ENCODE data around the gene SOX15.

The SOX15 gene

DNA sequence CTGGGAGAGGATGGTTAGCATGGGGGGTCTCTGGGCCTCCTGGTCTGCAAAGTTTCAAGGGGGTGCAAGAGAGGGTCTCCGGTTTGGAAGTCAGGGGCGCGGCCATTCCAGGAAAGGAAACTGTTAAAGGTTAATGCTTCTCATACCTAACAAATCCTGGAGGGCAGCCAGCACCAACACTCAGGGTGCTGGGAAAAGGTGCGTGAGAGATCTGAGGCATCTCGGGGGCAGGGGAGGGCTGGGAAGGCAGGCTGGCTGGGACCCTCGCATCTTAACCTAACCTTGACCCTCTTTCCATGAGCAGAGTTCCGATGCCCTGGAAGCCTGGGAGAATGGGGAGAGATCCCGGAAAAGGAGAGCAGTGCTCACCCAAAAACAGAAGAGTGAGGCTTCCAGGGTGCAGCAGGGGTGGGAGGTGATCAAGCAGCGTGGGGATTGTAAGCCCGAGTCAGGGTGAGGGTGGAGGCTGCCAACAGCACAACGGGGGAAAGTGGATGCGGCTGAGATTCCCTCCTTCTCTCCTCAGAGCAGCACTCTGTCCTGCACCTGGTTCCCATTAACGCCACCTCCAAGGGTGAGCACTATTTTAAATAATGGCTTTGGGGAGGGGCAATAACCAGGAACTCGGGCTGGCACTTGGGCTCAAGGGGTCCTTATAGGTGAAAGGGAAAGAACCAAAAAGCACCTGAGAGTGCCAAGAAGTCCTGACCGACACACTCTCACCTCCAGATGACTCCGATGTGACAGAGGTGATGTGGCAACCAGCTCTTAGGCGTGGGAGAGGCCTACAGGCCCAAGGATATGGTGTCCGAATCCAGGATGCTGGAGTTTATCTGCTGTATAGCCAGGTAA lies 30.3 kb downstream of the SOX15 start:
- no peak for DNase-seq (ENCODE audit: low read depth, low spot score)
- H3K27ac ChIP-seq, result peak overlapping the region; percentile 70

DNA sequence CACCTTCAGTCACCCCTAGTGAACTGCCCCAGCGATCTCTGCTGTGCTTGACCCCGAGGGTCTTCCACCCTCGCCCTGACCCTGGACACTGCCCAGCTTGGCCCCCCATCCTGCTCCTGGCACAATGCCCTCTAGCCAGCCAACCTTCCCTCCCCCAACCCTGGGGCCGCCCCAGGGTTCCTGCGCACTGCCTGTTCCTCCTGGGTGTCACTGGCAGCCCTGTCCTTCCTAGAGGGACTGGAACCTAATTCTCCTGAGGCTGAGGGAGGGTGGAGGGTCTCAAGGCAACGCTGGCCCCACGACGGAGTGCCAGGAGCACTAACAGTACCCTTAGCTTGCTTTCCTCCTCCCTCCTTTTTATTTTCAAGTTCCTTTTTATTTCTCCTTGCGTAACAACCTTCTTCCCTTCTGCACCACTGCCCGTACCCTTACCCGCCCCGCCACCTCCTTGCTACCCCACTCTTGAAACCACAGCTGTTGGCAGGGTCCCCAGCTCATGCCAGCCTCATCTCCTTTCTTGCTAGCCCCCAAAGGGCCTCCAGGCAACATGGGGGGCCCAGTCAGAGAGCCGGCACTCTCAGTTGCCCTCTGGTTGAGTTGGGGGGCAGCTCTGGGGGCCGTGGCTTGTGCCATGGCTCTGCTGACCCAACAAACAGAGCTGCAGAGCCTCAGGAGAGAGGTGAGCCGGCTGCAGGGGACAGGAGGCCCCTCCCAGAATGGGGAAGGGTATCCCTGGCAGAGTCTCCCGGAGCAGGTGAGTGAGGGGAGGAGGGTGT lies 31.2 kb downstream of the SOX15 start, which contains the start of gene TNFSF13:
Gene TNFSF13, plus strand, starts transcription at position 207 of the 776 bp plus-strand sequence. Its CDS starts 290 bp downstream, at position 497.
- peak within 1 kb of the TSS; percentile 70 for H3K27ac ChIP-seq
- DNase-seq (ENCODE audit: low read depth, low spot score), result no peak

DNA sequence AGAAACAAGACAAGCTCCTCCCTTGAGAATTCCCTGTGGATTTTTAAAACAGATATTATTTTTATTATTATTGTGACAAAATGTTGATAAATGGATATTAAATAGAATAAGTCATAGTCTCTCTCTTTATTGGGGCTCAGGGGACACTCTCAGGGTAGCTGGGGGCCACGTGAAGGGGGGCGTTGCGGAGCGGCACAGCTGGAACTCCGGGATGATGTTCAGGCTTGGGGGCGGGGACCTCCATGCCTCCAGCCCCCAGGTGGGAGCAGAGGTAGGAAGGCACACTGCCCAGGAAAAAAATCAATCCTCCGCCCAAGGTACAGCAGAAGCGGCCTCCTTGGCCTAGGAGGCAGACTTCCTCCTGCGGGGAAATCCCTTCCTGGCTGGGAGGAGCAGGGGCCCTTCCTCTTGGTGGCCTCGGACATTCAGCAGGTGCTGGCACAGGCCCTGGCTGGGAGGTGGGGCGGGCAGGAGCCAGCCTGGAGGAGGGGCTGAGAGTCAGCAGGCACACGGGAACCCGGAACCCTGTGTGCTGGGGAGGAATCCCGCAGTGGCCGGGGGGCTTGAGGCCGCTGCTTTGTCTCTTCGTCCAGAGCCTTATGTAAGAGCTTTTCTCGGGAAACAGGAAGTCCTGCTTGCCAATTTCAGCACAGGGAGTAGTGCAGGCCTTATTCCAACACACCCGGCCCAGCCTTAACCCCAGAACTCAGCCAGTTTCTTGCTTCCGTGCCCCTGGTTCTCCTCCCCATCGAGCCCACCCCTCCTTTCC lies 31.9 kb downstream of the SOX15 start:
- no peak for DNase-seq (ENCODE audit: low read depth, low spot score)

DNA sequence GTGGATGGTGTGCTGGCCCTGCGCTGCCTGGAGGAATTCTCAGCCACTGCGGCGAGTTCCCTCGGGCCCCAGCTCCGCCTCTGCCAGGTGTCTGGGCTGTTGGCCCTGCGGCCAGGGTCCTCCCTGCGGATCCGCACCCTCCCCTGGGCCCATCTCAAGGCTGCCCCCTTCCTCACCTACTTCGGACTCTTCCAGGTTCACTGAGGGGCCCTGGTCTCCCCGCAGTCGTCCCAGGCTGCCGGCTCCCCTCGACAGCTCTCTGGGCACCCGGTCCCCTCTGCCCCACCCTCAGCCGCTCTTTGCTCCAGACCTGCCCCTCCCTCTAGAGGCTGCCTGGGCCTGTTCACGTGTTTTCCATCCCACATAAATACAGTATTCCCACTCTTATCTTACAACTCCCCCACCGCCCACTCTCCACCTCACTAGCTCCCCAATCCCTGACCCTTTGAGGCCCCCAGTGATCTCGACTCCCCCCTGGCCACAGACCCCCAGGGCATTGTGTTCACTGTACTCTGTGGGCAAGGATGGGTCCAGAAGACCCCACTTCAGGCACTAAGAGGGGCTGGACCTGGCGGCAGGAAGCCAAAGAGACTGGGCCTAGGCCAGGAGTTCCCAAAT lies 32.6 kb downstream of the SOX15 start:
- DNase-seq (ENCODE audit: low read depth, low spot score), result no peak
- peak overlapping the region; percentile 70 for H3K27ac ChIP-seq

More for the DNA sequence above, 31.9 kb downstream of the SOX15 start:
- H3K27ac ChIP-seq, result peak overlapping the region; percentile 70

DNA sequence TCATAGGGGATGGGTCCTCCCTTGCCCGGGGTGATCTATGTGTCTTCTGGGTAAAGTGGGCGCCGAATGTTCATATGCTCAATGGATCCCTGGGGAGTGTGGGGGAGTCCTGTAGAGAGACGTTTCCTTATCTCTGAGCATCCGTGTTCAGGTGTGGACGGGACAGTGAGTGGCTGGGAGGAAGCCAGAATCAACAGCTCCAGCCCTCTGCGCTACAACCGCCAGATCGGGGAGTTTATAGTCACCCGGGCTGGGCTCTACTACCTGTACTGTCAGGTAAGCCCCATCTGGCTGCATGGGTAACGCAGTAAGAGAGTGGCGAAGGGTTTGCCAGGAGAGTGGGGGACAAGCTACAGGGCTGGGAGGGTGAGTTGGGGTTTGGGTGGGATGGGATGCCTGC lies 33.3 kb downstream of the SOX15 start:
- H3K27ac ChIP-seq, result no peak overlapping the region
- DNase-seq (ENCODE audit: low read depth, low spot score), result no peak

DNA sequence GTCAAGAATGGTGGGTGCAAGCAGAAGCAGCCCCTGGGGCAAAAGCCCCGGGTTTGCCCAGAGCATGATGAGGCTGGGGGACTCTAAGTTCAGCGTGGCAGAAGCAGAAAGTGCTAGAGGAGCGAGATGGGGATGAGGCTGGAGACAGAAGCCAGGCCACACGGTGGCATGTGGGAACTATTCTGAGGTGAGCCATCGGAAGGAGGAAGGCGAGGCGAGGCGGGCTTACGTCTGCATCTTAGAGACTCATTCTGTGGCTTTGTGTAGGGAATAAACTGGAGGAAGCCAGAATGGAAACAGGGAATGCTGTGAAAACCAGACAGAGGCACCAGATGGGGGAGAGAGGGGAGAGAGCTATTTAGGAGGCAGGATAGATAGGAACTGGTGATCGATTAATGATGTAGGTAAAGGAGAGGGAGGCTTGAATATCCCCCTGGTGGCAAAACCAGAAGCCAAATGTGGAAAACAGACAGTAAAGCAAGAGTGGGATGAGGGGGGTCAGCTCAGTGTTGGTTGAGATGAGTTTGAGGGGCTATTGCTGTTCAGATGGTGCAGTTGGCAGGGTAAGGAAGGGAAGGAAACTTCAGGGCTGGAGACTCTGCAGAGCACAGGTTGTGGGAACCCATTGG lies 34.5 kb downstream of the SOX15 start:
- no peak overlapping the region for H3K27ac ChIP-seq
- DNase-seq (ENCODE audit: low read depth, low spot score), result no peak

DNA sequence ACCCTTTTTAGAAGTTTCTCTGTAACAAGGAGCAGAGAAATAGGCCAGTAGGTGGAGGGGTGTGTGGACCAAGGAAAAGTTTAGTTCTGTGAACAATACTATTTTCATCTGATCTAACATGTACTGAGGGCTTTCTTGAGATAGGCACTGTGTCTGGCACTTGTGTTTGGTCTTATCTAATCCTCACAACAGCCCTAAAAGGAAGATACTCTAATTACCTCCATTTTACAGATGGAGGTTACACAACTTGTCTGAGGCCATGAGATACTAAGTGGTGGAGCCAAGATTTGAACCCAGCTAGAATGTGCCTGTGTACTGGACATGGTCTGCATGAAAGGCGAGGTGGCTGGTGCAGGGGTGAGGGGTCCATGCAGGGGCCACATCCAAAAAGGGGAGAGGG lies 36.5 kb downstream of the SOX15 start:
- H3K27ac ChIP-seq, result no peak overlapping the region
- DNase-seq (ENCODE audit: low read depth, low spot score), result no peak

DNA sequence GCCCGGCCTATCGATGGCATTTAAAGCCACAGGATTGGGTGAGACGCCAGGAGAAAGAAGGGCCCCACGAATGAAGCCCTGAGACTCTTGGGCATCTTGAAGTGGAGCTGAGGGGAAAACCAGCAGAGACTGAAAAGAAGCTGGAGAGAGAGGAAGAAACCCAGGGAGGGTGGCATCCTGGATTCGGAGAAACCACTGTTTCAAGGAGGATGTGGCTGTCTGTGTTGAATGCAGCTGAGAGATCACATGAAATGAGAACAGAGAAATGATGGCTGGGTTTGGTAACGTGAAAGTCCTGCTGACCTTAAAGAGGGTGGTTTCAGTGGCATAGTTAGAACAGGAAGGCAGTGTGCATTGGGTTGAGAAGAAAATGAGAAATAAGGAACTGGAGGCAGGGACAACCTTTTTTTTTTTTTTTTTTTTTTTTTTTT lies 37.3 kb downstream of the SOX15 start:
- no peak for DNase-seq (ENCODE audit: low read depth, low spot score)
- H3K27ac ChIP-seq, result no peak overlapping the region

DNA sequence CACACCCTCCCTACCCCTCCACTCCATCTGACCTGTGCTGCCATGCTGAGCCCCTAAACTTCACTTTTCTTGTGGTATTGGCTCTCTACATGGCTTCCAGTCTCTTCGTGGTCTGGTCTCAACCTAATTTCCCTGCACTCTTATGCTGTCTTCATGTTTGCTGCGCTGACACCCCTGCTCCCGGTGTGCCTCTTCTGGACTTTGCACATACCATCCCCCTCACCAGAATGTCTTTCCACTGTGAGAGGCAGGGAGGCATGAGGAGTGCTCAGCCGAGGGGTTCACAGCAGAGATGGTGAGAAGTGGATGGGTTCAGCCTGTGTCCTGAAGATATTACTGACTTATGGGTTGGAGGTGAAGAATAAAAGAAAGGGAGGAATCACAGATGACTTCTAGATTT lies 38.5 kb downstream of the SOX15 start:
- no peak overlapping the region for H3K27ac ChIP-seq
- DNase-seq (ENCODE audit: low read depth, low spot score), result no peak

DNA sequence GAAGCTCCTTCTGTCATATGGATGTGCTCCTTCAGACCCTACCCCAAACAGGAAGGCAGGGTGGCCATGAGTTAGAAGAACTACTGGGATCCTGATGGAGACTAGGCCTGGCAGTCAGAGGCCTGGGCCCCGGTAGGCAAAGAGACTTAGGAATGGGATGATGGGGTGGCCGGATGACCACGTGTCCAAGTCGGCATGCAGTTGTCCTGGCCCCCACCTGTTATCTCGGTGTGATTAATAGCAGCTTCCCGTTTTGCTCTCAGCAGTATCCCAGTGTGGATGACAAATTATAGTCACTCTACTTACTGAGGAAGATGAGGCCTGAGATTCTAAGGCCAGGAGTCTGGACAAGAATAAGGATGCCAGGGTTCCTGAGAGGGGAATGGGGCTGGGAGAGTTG lies 39.5 kb downstream of the SOX15 start:
- H3K27ac ChIP-seq, result no peak overlapping the region
- no peak for DNase-seq (ENCODE audit: low read depth, low spot score)

DNA sequence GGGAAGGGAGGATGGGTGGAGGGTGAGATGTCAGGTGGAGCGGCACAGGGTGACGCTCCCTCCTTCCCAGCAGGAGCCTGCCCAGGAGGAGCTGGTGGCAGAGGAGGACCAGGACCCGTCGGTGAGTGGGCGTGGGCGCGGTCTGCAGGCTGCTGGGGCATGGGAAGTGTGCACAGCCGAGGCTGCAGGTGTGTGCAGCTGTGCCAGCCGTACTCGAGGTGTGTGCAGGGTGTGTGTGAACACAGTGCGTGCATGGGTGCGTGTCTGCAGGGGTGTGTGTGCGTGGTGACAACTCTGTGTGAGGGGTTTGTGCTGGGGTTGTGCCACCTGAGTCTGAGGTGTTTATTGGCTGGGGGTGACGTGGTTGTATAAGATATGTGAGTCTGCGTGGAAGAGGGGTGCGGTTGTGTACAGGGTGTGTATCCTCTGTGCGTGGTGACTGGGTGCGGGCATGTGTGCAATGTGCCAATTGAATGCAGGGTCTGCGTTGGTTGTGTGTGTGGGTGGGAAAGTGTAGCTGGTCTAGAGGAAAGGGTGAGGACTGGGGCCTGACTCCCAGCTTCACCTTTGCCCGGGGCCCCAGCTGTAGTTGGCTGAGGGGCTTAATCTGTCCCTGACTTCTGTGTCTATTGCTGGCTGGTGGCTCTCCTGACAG lies 40.4 kb downstream of the SOX15 start:
- DNase-seq (ENCODE audit: low read depth, low spot score), result no peak

DNA sequence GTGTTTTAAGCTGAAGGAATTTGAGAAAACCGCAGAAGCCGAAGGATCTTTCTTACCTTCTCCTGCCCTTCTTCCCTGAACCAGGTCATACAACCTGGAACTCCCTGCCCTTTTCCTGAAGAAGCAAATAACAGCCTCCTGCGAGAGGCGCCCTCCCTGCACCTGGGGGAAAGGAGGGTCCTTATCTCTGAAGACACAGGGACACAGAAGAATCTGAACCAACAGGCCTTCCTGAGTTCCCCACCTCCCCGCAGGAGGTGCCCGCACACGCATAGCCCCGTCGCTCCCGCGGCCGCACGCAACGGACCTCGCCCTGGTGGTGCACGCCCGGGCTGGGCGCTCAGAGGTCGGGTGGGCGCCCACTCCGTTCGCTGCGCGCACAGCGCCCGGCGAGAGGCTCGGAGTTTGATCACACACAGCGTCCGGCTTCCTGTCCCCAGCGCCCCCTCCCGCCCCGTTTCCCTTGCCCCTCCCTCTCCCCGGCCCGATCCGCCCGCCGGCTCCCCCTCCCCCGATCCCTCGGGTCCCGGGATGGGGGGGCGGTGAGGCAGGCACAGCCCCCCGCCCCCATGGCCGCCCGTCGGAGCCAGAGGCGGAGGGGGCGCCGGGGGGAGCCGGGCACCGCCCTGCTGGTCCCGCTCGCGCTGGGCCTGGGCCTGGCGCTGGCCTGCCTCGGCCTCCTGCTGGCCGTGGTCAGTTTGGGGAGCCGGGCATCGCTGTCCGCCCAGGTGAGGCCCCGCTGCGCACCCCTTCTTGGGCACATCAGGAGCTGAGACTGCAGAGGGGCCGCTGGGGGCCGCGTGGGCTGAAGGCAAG lies 41.1 kb downstream of the SOX15 start, which contains the start of gene TNFSF12:
Gene TNFSF12, plus strand, starts transcription at position 474 of the 816 bp plus-strand sequence. Its CDS starts 96 bp downstream, at position 570.
- no peak for DNase-seq (ENCODE audit: low read depth, low spot score)
- H3K27ac ChIP-seq, result no peak within 1 kb of the TSS

More for the DNA sequence above, 40.4 kb downstream of the SOX15 start:
- H3K27ac ChIP-seq, result no peak overlapping the region

DNA sequence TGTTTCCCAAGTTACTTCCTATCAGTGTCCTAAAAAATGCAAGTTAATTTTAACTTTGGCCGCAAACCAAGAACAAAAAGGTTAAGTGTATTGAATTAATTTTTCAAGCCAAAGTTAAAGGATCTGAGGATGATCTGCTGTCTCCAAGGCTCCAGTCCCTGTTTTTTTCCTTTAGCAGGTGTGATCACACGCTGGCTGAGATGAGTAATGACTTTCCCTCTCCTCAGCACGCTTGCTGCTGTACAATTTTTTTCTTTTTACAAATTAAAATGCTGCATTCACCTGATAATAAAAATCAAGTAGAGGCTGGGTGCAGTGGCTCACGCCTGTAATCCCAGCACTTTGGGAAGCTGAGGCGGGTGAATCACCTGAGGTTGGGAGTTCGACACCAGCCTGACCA lies 45.0 kb downstream of the SOX15 start:
- no peak for DNase-seq (ENCODE audit: low read depth, low spot score)

DNA sequence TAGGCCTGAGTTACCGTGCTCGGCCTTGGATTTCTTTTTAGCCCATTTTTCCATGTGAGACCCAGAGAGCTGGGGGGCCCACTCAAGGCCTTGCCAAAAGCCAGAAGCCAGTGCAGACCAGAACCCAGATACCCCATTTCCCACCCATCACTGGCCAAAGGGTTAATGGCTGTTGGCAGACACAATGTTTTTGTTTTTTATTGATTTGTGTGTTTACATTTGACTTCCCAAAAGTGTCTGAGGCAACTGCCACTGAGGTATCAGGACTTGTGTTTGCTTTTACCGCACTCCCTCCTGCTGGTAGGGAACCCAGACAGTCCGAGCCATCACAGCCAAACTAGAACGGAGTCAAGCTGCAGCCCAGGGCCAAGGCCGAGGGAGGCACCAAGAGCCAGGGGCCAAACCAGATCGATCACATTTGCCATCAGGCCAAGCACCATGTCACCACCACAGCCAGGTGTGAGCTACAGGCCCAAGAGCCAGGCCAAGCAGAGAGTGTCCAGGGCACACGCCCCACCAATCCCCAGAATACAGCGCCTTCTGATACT lies 48.7 kb downstream of the SOX15 start:
- H3K27ac ChIP-seq, result no peak overlapping the region
- DNase-seq (ENCODE audit: low read depth, low spot score), result no peak

More for the DNA sequence above, 45.0 kb downstream of the SOX15 start:
- H3K27ac ChIP-seq, result no peak overlapping the region

DNA sequence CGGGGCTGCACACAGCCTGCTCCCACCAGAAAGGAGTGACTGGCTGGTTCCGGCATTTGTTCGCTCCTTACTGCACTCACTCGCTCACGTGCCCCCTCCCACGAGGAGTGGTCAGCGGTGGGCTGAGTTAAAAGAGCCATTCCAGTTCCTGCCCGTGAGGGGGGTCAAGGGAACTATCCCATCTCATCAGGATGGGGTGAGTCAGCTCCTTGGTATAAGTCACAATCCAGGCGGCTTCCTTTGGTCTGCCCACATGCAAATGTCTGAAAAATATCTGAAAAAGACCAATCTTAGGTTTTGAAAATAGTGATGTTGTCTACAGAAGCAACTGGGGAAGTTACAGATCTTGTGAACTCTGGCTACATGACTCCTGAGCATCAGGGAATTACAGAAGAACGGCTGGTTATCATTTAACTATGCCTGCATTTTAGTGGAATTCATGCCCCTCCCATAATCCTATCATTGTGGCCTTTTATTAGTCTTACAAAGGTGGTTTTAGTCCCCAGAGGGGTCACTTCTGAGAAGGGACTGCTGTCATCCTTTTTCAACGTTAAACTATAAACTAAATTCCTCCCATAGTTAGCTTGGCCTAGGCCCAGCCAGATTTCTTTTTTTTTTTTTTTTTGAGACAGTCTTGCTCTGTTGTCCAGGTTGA lies 50.9 kb downstream of the SOX15 start:
- DNase-seq (ENCODE audit: low read depth, low spot score), result no peak
- no peak overlapping the region for H3K27ac ChIP-seq
